ENCODE results near the gene TPPP3. TPM values are rescaled to one million over a fixed set of nuclear protein-coding genes. Genes with fewer than 3 reads are reported as not detected.

TPPP3 gene
- 39.3 and 44.5 TPM in 2 replicates for total RNA-seq (ENCODE audit: low replicate concordance)
- long read RNA-seq, transcript TPPP3-202 (4 exons, 1,058 nt), result major isoform, 15 of 15 reads
- long read RNA-seq, partial matches to known transcripts, result 0 of 15 reads
- long read RNA-seq, other reads (novel, unspliced or antisense), result 0 of 15 reads

- H3K4me3 Mint-ChIP-seq, result peak within 1 kb of the TSS; percentile 82
- H3K4me1 Mint-ChIP-seq (ENCODE audit: unreplicated experiment), result peaks cover 19% of the 10 kb centered on the region
- peaks cover 18% of the 10 kb centered on the region for H3K27me3 Mint-ChIP-seq
- peak within 1 kb of the TSS; percentile 76 for H3K27ac Mint-ChIP-seq
- TF ChIP-seq CTCF (conservative IDR thresholded peaks at IDR 0.05), result peak; percentile 81
- no peaks in the 10 kb centered on the region for H3K9me3 Mint-ChIP-seq
- no peaks in the 10 kb centered on the region for H3K36me3 Mint-ChIP-seq
- peak; percentile 86 for DNase-seq (ENCODE audit: extremely low spot score, unreplicated experiment)
Measured at GRCh38 chr16:67393111-67393787, at the start of gene TPPP3. TSS of gene TPPP3 (minus strand) at chr16:67393498. CDS start at chr16:67391111, 2,387 bp downstream.

- Mint-ChIP-seq H3K27me3 (no peaks in the 10 kb centered on the region), H3K36me3 (no peaks in the 10 kb centered on the region), H3K4me3 (no peak overlapping the region), H3K9me3 (no peaks in the 10 kb centered on the region), H3K27ac (no peak overlapping the region), H3K4me1 (ENCODE audit: unreplicated experiment) (peaks cover 13% of the 10 kb centered on the region)
- TF ChIP-seq CTCF (conservative IDR thresholded peaks at IDR 0.05), result no peak
- no peak for DNase-seq (ENCODE audit: extremely low spot score, unreplicated experiment)
Measured at GRCh38 chr16:67442581-67443255, 49.4 kb upstream of the TPPP3 start.

GRCh38 chr16:67441907-67442306 lies 48.6 kb upstream of the TPPP3 start:
- Mint-ChIP-seq H3K27ac (no peak overlapping the region), H3K36me3 (peaks cover 3% of the 10 kb centered on the region), H3K4me1 (ENCODE audit: unreplicated experiment) (peaks cover 13% of the 10 kb centered on the region), H3K9me3 (no peaks in the 10 kb centered on the region), H3K4me3 (no peak overlapping the region), H3K27me3 (no peaks in the 10 kb centered on the region)
- no peak for DNase-seq (ENCODE audit: extremely low spot score, unreplicated experiment)
- no peak for TF ChIP-seq CTCF (conservative IDR thresholded peaks at IDR 0.05)

- no peak for TF ChIP-seq CTCF (conservative IDR thresholded peaks at IDR 0.05)
Measured at GRCh38 chr16:67441271-67441753, 48.0 kb upstream of the TPPP3 start.

GRCh38 chr16:67438824-67439393 lies 45.6 kb upstream of the TPPP3 start:
- H3K4me3 Mint-ChIP-seq, result no peak overlapping the region
- H3K36me3 Mint-ChIP-seq, result peaks cover 3% of the 10 kb centered on the region
- DNase-seq (ENCODE audit: extremely low spot score, unreplicated experiment), result no peak
- H3K27ac Mint-ChIP-seq, result no peak overlapping the region
- no peak for TF ChIP-seq CTCF (conservative IDR thresholded peaks at IDR 0.05)
- no peaks in the 10 kb centered on the region for H3K9me3 Mint-ChIP-seq
- no peaks in the 10 kb centered on the region for H3K27me3 Mint-ChIP-seq
- peaks cover 10% of the 10 kb centered on the region for H3K4me1 Mint-ChIP-seq (ENCODE audit: unreplicated experiment)

More at GRCh38 chr16:67441271-67441753, 48.0 kb upstream of the TPPP3 start:
- no peak overlapping the region for H3K4me3 Mint-ChIP-seq
- H3K27me3 Mint-ChIP-seq, result no peaks in the 10 kb centered on the region
- no peak overlapping the region for H3K27ac Mint-ChIP-seq
- peaks cover 3% of the 10 kb centered on the region for H3K36me3 Mint-ChIP-seq
- DNase-seq (ENCODE audit: extremely low spot score, unreplicated experiment), result no peak
- peaks cover 7% of the 10 kb centered on the region for H3K4me1 Mint-ChIP-seq (ENCODE audit: unreplicated experiment)
- no peaks in the 10 kb centered on the region for H3K9me3 Mint-ChIP-seq

Measured in type B pancreatic cell (in vitro differentiated cells).